ENCODE measurements around the gene CTPS1.

Gene CTPS1

GRCh38 chr1:41005876-41006275 lies 26.4 kb downstream of the CTPS1 start:
- H3K4me3 ChIP-seq (ENCODE audit: low read length): no peak overlapping the region
- peaks cover 10% of the 10 kb centered on the region for H3K4me1 ChIP-seq (ENCODE audit: low read length)
- peaks cover 18% of the 10 kb centered on the region for H3K79me2 ChIP-seq (ENCODE audit: low read length)
- no peak for TF ChIP-seq EZH2 (optimal IDR thresholded peaks at IDR 0.05; ENCODE audit: low read depth, low read length)
- no peak for TF ChIP-seq EZH2phosphoT487 (IDR thresholded peaks at IDR 0.05; ENCODE audit: low read length)
- TF ChIP-seq CTCF (IDR thresholded peaks at IDR 0.05; ENCODE audit: low read length): no peak
- no peak overlapping the region for H2AFZ ChIP-seq (ENCODE audit: low read length)
- DNase-seq: no peak
- peaks cover 50% of the 10 kb centered on the region for H3K36me3 ChIP-seq (replicated peaks; ENCODE audit: insufficient read depth, low read length)
- no peak overlapping the region for H3K4me2 ChIP-seq (ENCODE audit: low read depth, low read length)
- no peaks in the 10 kb centered on the region for H3K9me3 ChIP-seq (replicated peaks; ENCODE audit: insufficient read depth, low read length)
- no peaks in the 10 kb centered on the region for H3K9me2 ChIP-seq (replicated peaks; ENCODE audit: insufficient read depth, low read length)
- no peaks in the 10 kb centered on the region for H3K27me3 ChIP-seq (replicated peaks; ENCODE audit: insufficient read depth, low read length)
- H3F3A ChIP-seq (ENCODE audit: insufficient read depth, low read length): peaks cover 4% of the 10 kb centered on the region; the same call in 1 of the 2 replicates
- H3K27ac ChIP-seq (ENCODE audit: low read length): no peak overlapping the region
- H4K20me1 ChIP-seq (ENCODE audit: insufficient read depth, low read length): no peaks in the 10 kb centered on the region; the same call in 1 of the 2 replicates
- no peak overlapping the region for H3K9ac ChIP-seq (ENCODE audit: low read length)

- Histone ChIP-seq H3K27me3 (replicated peaks; ENCODE audit: insufficient read depth, low read length) (no peaks in the 10 kb centered on the region), H3F3A (ENCODE audit: insufficient read depth, low read length) (peaks cover 4% of the 10 kb centered on the region; the same call in 1 of the 2 replicates), H3K4me1 (ENCODE audit: low read length) (peaks cover 10% of the 10 kb centered on the region), H3K9ac (ENCODE audit: low read length) (no peak overlapping the region), H3K4me3 (ENCODE audit: low read length) (no peak overlapping the region), H2AFZ (ENCODE audit: low read length) (no peak overlapping the region), H3K79me2 (ENCODE audit: low read length) (peaks cover 18% of the 10 kb centered on the region), H3K4me2 (ENCODE audit: low read depth, low read length) (no peak overlapping the region), H3K9me2 (replicated peaks; ENCODE audit: insufficient read depth, low read length) (no peaks in the 10 kb centered on the region), H3K27ac (ENCODE audit: low read length) (no peak overlapping the region), H4K20me1 (ENCODE audit: insufficient read depth, low read length) (no peaks in the 10 kb centered on the region), H3K36me3 (replicated peaks; ENCODE audit: insufficient read depth, low read length) (peaks cover 45% of the 10 kb centered on the region), H3K9me3 (replicated peaks; ENCODE audit: insufficient read depth, low read length) (no peaks in the 10 kb centered on the region)
- no peak for DNase-seq
- TF ChIP-seq EZH2 (optimal IDR thresholded peaks at IDR 0.05; ENCODE audit: low read depth, low read length) (no peak), CTCF (IDR thresholded peaks at IDR 0.05; ENCODE audit: low read length) (no peak), EZH2phosphoT487 (IDR thresholded peaks at IDR 0.05; ENCODE audit: low read length) (no peak)
Measured at GRCh38 chr1:41006942-41007865, 27.7 kb downstream of the CTPS1 start.

DNA sequence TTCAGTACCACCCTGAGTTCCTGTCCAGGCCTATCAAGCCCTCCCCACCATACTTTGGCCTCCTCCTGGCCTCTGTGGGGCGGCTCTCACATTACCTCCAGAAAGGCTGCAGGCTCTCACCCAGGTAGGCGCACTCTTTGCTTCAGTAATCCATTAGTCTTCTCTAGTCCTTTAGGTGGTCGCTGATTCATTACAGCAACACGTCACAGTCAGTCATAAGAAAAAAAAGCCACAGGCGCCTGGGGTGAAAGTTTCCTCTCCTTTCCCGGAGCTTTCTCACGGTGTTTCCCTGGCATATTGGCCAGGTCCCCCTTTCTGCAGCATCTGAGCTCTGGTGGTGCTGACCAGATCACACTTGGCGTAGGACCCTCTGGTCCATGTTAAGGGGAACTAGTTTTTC lies 30.0 kb downstream of the CTPS1 start:
- no peak overlapping the region for H3K4me2 ChIP-seq (ENCODE audit: low read depth, low read length)
- peaks cover 10% of the 10 kb centered on the region for H3K79me2 ChIP-seq (ENCODE audit: low read length)
- no peaks in the 10 kb centered on the region for H3F3A ChIP-seq (ENCODE audit: insufficient read depth, low read length)
- H3K9me2 ChIP-seq (replicated peaks; ENCODE audit: insufficient read depth, low read length): no peaks in the 10 kb centered on the region
- DNase-seq: no peak
- no peaks in the 10 kb centered on the region for H3K9me3 ChIP-seq (replicated peaks; ENCODE audit: insufficient read depth, low read length)
- H3K4me3 ChIP-seq (ENCODE audit: low read length): no peak overlapping the region
- no peaks in the 10 kb centered on the region for H3K27me3 ChIP-seq (replicated peaks; ENCODE audit: insufficient read depth, low read length)
- no peak overlapping the region for H2AFZ ChIP-seq (ENCODE audit: low read length)
- no peaks in the 10 kb centered on the region for H3K4me1 ChIP-seq (ENCODE audit: low read length)
- TF ChIP-seq EZH2phosphoT487 (IDR thresholded peaks at IDR 0.05; ENCODE audit: low read length) (no peak), CTCF (IDR thresholded peaks at IDR 0.05; ENCODE audit: low read length) (no peak), EZH2 (optimal IDR thresholded peaks at IDR 0.05; ENCODE audit: low read depth, low read length) (no peak)
- H4K20me1 ChIP-seq (ENCODE audit: insufficient read depth, low read length): no peaks in the 10 kb centered on the region
- H3K27ac ChIP-seq (ENCODE audit: low read length): no peak overlapping the region
- H3K9ac ChIP-seq (ENCODE audit: low read length): no peak overlapping the region
- H3K36me3 ChIP-seq (replicated peaks; ENCODE audit: insufficient read depth, low read length): peaks cover 36% of the 10 kb centered on the region

Measured in MM.1S (cell line).